ENCODE measurements around the gene ATG2A.

ATG2A gene

GRCh38 chr11:64916775-64917662, at the start of gene ATG2A:
Gene ATG2A, minus strand, starts transcription at chr11:64917209. Its CDS starts 74 bp downstream, at chr11:64917135.
- in situ Hi-C loops (cut with MboI; ENCODE audit: low sequenced_read_pairs) = no loop called here

GRCh38 chr11:64963072-64963631, 46.1 kb upstream of the ATG2A start:
- in situ Hi-C loops (cut with MboI; ENCODE audit: low sequenced_read_pairs) = no loop called here

GRCh38 chr11:64960719-64961118, 43.7 kb upstream of the ATG2A start:
- in situ Hi-C loops (cut with MboI; ENCODE audit: low sequenced_read_pairs) = no loop called here

- in situ Hi-C loops (cut with MboI; ENCODE audit: low sequenced_read_pairs) = no loop called here
Observed at GRCh38 chr11:64959498-64959897, 42.5 kb upstream of the ATG2A start.

GRCh38 chr11:64954201-64954600, 37.2 kb upstream of the ATG2A start:
- in situ Hi-C loops (cut with MboI; ENCODE audit: low sequenced_read_pairs) = no loop called here

GRCh38 chr11:64951529-64951928, 34.5 kb upstream of the ATG2A start:
- in situ Hi-C loops (cut with MboI; ENCODE audit: low sequenced_read_pairs) = no loop called here

GRCh38 chr11:64947208-64947814, 30.3 kb upstream of the ATG2A start:
- in situ Hi-C loops (cut with MboI; ENCODE audit: low sequenced_read_pairs) = no loop called here

- in situ Hi-C loops (cut with MboI; ENCODE audit: low sequenced_read_pairs) = no loop called here
Observed at GRCh38 chr11:64936539-64936938, 19.5 kb upstream of the ATG2A start.

- in situ Hi-C loops (cut with MboI; ENCODE audit: low sequenced_read_pairs) = no loop called here
Observed at GRCh38 chr11:64935359-64936081, 18.5 kb upstream of the ATG2A start, which contains the start of gene GPHA2. Gene GPHA2, minus strand, starts transcription at chr11:64935893. Its CDS starts 433 bp downstream, at chr11:64935460.

- in situ Hi-C loops (cut with MboI; ENCODE audit: low sequenced_read_pairs) = no loop called here
Observed at GRCh38 chr11:64934682-64935358, 17.8 kb upstream of the ATG2A start.

- in situ Hi-C loops (cut with MboI; ENCODE audit: low sequenced_read_pairs) = no loop called here
Observed at GRCh38 chr11:64933935-64934681, 17.1 kb upstream of the ATG2A start.

GRCh38 chr11:64933213-64933934, 16.4 kb upstream of the ATG2A start:
- in situ Hi-C loops (cut with MboI; ENCODE audit: low sequenced_read_pairs) = no loop called here

GRCh38 chr11:64932324-64932723, 15.3 kb upstream of the ATG2A start:
- in situ Hi-C loops (cut with MboI; ENCODE audit: low sequenced_read_pairs) = no loop called here

- in situ Hi-C loops (cut with MboI; ENCODE audit: low sequenced_read_pairs) = no loop called here
Observed at GRCh38 chr11:64931290-64931689, 14.3 kb upstream of the ATG2A start.

GRCh38 chr11:64930340-64930739, 13.3 kb upstream of the ATG2A start:
- in situ Hi-C loops (cut with MboI; ENCODE audit: low sequenced_read_pairs) = no loop called here

GRCh38 chr11:64929625-64930024, 12.6 kb upstream of the ATG2A start:
- in situ Hi-C loops (cut with MboI; ENCODE audit: low sequenced_read_pairs) = no loop called here

GRCh38 chr11:64928957-64929356, 11.9 kb upstream of the ATG2A start:
- in situ Hi-C loops (cut with MboI; ENCODE audit: low sequenced_read_pairs) = no loop called here

- in situ Hi-C loops (cut with MboI; ENCODE audit: low sequenced_read_pairs) = no loop called here
Observed at GRCh38 chr11:64926689-64927088, 9.7 kb upstream of the ATG2A start.

All from HL-60/S4 (cell line).